Activated T-helper 1 cell treated with anti-CD3 and anti-CD28 coated beads, Interleukin-12 subunit alpha, Interleukin-12 subunit beta, Interleukin-2, Interleukin-4 antibody, amounts not matched to agents 30 ng/mL and 10 ng/mL and 1 ng/mL, durations not matched to agents 14 hours and 24 hours and 36 hours (primary cell): ENCODE results near the gene N4BP2L1. TPM values are rescaled to one million over a fixed set of nuclear protein-coding genes. Genes with fewer than 3 reads are reported as not detected.
"Not testable (repeated sequence)": the region's sequence is repeated elsewhere in the genome, so short reads cannot be mapped to it uniquely, and the experiment has no call there.

Experiments
- DNase-seq: peaks from one replicate; pipeline ENCODE4 v3.0.0; 2021; ENCODE audit warnings: low spot score
- H3K27ac Mint-ChIP-seq: one replicate; pipeline ENCODE4 v1.8.0; 2021; ENCODE audit warnings: mild to moderate bottlenecking, mixed read lengths
- H3K27me3 Mint-ChIP-seq: one replicate; pipeline ENCODE4 v1.8.0; 2022; ENCODE audit warnings: mild to moderate bottlenecking, moderate library complexity, mixed read lengths; ENCODE audit not compliant: insufficient read depth
- H3K36me3 Mint-ChIP-seq: one replicate; pipeline ENCODE4 v1.8.0; 2021; ENCODE audit warnings: low read depth, mixed read lengths
- H3K4me1 Mint-ChIP-seq: one replicate; pipeline ENCODE4 v1.8.0; 2021; ENCODE audit warnings: low read depth, mixed read lengths
- H3K4me3 Mint-ChIP-seq: one replicate; pipeline ENCODE4 v1.8.0; 2021; ENCODE audit warnings: mild to moderate bottlenecking, moderate library complexity, mixed read lengths
- H3K9me3 Mint-ChIP-seq: one replicate; pipeline ENCODE4 v1.8.0; 2021; ENCODE audit warnings: mixed read lengths
- intact Hi-C: fragments of 100-400 bp; cut with micrococcal nuclease; formaldehyde crosslinking; loops from one replicate; pipeline ENCODE4 v1.15.1; 2024
- total RNA-seq: library from RNA; stranded (reverse); gene quantifications from 2 replicates; pipeline ENCODE4 v1.2.3, GENCODE V29; 2022

N4BP2L1 gene
- total RNA-seq, 1 donor from 2014 or later, result 20.0 TPM

DNA sequence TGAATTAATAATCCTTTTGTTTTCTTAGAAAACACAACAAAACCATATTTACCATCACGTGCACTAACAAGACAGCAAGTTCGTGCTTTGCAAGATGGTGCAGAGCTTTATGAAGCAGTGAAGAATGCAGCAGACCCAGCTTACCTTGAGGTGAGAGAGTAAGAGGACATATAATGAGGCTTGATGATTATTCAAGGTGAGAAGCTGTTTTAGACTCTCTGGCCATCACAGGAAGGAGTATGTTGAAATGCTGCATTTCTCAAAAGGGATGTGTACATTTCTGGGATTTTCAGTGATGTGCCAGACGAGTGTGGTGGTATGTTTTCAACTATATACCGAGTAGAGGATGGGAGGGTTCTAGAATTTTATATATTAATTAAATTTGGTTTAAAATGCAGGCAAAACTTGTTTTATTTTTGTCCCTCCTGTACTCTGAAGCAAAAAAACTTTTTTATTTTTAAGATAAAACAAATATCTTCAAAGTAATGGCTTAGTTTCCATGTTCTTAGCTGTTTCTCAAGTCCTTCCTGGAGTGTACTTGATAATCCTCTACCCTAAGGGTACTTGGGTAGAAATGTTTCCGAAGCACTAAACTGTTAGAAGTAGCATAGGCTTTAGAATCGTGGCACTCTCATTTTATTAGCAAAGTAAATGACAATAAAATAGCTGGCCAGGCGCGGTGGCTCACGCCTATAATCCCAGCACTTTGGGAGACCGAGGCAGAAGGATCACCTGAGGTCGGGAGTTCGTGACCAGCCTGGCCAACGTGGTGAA, 51.1 kb downstream of the N4BP2L1 start:
- peaks cover 35% of the 10 kb centered on the region for H3K36me3 Mint-ChIP-seq

DNA sequence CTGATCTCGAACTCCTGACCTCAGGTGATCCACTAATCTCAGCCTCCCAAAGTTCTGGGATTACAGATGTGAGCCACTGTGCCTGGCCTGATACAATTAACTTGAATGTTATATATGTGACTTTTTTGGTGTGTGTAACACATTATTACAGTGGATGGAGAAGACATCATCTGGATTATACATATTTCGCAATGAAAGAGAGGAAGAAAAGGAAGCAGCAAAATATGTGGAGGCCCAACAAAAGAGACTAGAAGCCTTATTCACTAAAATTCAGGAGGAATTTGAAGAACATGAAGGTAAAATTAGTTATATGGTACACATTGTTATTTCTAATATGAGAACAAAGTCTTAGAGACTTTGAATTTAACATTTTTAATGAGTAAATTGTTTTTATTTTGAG, 57.1 kb downstream of the N4BP2L1 start:
- Mint-ChIP-seq H3K27me3 (no peaks in the 10 kb centered on the region), H3K27ac (no peak overlapping the region), H3K4me3 (no peak overlapping the region), H3K9me3 (no peaks in the 10 kb centered on the region), H3K36me3 (peaks cover 46% of the 10 kb centered on the region), H3K4me1 (peaks cover 5% of the 10 kb centered on the region)
- intact Hi-C loops, result no loop called here
- DNase-seq, result no peak

More for the DNA sequence above, 51.1 kb downstream of the N4BP2L1 start:
- H3K4me3 Mint-ChIP-seq, result no peak overlapping the region
- no peak for DNase-seq
- intact Hi-C loops, result no loop called here
- H3K9me3 Mint-ChIP-seq, result no peaks in the 10 kb centered on the region
- H3K4me1 Mint-ChIP-seq, result no peaks in the 10 kb centered on the region
- H3K27me3 Mint-ChIP-seq, result no peaks in the 10 kb centered on the region
- no peak overlapping the region for H3K27ac Mint-ChIP-seq

- Mint-ChIP-seq H3K4me3 (no peak overlapping the region), H3K4me1 (no peaks in the 10 kb centered on the region), H3K36me3 (peaks cover 12% of the 10 kb centered on the region), H3K9me3 (no peaks in the 10 kb centered on the region), H3K27me3 (no peaks in the 10 kb centered on the region), H3K27ac (no peak overlapping the region)
- DNase-seq, result no peak
- intact Hi-C loops, result no loop called here
Measured at GRCh38 chr13:32362574-32362973, 65.4 kb downstream of the N4BP2L1 start.

GRCh38 chr13:32355935-32356334, 72.0 kb downstream of the N4BP2L1 start:
- DNase-seq, intact Hi-C loops, H3K4me3 Mint-ChIP-seq, H3K27ac Mint-ChIP-seq, H3K4me1 Mint-ChIP-seq, H3K9me3 Mint-ChIP-seq, H3K27me3 Mint-ChIP-seq: not testable (repeated sequence)
- H3K36me3 Mint-ChIP-seq, result peaks cover 11% of the 10 kb centered on the region

DNA sequence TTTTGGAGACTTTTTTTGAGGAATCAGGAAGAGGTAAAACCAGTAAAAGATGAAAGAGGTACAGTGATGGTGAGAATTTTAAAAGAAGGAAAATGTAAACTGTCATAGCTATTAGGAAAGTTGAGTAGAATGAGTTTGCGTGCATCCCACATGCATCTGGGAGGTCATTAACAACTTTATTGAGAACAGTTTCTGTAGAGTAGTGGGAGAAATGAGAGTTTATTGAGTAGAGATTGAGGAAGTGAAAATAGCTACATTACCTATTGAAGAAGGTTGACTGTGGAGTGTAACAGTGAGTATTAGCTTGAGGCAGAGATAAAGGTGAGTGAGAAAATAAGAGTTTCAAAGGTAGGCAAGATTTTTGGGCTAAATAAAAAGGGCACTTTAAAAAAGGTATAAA, 73.9 kb downstream of the N4BP2L1 start:
- DNase-seq, result no peak
- Mint-ChIP-seq H3K36me3 (peaks cover 20% of the 10 kb centered on the region), H3K9me3 (no peaks in the 10 kb centered on the region), H3K4me1 (peaks cover 9% of the 10 kb centered on the region), H3K4me3 (no peak overlapping the region), H3K27me3 (no peaks in the 10 kb centered on the region), H3K27ac (no peak overlapping the region)
- intact Hi-C loops, result no loop called here

- DNase-seq, H3K27ac Mint-ChIP-seq, intact Hi-C loops: not testable (repeated sequence)
Measured at GRCh38 chr13:32350839-32351441, 77.0 kb downstream of the N4BP2L1 start.

More at GRCh38 chr13:32350839-32351441, 77.0 kb downstream of the N4BP2L1 start:
- not testable (repeated sequence) for H3K4me3 Mint-ChIP-seq, H3K9me3 Mint-ChIP-seq, H3K27me3 Mint-ChIP-seq
- H3K36me3 Mint-ChIP-seq, result peaks cover 34% of the 10 kb centered on the region
- H3K4me1 Mint-ChIP-seq, result peaks cover 24% of the 10 kb centered on the region

Other genes starting within 250 kb of the N4BP2L1 start
- not detected in 2 replicates for gene ZAR1L, start 112.8 kb downstream of the N4BP2L1 start, total RNA-seq
- 16.7 and 18.9 TPM in 2 replicates for gene BRCA2, start 112.6 kb downstream of the N4BP2L1 start, total RNA-seq
- 87.1 and 92.8 TPM in 2 replicates for gene N4BP2L2, start 110.7 kb upstream of the N4BP2L1 start, total RNA-seq
- 57.8 and 62.7 TPM in 2 replicates for gene PDS5B, start 158.3 kb upstream of the N4BP2L1 start, total RNA-seq